NCI-H187 treated with DMSO at 0.1 percent for 48 hours (cell line): Measurements from ENCODE around the gene SLC2A4.
A peak's percentile ranks its signal among the peaks of the same experiment; 100 is the strongest.

Source experiments
- DNase-seq: peaks from one replicate; lab custom pipeline; 2025; lab: John Stamatoyannopoulos, UW

The SLC2A4 gene

DNA sequence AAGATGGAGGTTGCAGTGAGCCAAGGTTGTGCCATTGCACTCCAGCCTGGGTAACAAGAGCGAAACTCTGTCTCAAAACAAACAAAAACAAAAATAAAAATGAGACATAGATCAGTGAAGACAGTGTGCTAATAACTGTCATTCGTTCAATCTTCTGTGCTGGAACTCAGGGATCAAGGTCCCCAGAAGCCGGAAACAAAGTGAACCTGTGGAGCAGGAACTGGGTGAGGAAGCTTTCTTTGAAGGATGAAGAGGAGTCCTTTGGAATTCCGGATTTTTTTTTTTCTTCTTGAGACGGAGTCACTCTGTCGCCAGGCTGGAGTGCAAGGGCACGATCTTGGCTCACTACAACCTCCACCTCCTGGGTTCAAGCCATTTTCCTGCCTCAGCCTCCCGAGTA, 2.1 kb upstream of the SLC2A4 start:
- no peak for DNase-seq

DNA sequence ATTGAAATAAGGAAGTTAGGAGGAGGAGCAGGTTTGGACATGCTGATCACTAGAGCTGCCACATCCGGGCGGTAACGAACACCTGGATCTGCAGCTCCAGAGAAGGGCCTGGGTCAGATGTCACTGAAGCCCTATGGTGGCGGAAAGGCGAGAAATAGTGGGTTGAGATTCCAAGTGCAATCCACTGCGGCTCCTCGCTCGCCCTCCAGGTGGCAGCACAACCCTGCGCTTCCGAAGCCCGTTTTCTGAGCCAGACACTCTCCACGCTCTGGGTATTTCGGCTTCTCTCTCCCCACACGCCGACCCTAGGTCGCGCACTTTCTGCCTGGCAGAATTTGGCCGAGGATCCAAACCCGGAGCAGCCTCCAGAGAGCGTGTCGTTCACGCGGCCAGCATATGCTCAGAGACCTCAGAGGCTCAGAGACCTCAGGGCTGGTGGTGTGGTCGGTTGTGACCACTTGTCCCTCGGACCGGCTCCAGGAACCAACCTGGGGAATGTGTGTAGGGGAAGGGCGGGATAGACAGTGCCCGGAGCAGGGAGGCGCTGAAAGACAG, 922 bp upstream of the SLC2A4 start:
- no peak for DNase-seq

DNA sequence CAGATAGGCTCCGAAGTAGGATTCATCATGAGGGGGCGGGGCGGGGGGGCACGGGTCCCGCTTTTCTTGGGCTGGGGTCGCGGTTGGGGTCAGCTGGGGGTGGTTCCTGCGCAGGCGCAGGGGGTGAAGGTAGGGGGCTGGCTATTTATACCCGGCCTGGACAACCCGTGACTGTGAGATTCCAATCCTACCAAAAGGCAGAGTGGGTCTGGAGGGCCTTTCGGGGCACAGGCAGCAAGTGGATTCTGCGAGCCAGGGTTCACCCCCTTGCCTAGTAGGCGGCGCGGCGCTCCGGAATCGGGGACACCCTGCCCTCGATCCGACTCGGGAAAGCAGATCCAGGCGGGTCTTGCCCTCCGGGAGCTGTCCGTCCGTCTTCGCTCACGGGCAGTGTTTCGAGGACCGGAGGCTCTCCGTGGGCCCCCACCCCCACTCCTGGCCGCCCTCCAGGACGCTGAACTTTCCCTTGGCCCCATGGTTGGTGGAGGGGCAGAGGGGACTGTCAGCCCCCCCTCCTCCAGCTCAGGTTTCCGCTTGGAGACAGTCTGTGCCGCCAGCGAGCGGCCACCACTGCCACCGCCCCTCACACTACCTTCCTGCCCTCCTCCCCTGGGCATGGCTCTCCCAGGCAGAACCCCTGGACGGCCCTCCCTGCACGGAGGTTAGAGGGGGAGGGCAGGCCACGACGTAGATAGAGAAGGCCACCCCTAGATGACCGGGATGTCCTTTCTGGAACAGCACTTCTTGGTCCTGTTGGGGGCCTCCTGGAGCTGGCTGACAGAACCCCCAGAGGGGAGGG, 634 bp downstream of the SLC2A4 start:
- no peak for DNase-seq

DNA sequence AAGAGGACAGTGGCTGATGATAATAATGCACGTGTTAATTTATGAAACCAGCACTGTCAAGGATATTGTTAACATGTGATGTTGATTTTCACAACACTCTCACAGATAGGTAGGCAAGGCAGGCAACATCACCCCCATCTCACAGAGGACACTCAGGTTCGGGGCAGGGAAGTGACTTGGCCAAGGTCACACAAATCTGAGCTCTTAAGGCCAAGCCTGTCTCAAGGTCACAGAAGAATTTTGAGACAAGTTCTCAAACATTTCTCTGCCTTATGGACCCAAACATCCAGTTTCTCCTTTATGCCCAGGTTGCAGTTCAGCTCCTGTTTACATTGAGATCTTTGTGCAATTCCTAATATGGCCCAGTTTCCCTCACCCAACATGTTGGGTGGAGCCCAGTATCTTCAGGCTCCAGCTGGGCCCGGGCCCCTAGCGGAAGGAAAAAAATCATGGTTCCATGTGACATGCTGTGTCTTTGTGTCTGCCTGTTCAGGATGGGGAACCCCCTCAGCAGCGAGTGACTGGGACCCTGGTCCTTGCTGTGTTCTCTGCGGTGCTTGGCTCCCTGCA, 1.3 kb downstream of the SLC2A4 start:
- no peak for DNase-seq

DNA sequence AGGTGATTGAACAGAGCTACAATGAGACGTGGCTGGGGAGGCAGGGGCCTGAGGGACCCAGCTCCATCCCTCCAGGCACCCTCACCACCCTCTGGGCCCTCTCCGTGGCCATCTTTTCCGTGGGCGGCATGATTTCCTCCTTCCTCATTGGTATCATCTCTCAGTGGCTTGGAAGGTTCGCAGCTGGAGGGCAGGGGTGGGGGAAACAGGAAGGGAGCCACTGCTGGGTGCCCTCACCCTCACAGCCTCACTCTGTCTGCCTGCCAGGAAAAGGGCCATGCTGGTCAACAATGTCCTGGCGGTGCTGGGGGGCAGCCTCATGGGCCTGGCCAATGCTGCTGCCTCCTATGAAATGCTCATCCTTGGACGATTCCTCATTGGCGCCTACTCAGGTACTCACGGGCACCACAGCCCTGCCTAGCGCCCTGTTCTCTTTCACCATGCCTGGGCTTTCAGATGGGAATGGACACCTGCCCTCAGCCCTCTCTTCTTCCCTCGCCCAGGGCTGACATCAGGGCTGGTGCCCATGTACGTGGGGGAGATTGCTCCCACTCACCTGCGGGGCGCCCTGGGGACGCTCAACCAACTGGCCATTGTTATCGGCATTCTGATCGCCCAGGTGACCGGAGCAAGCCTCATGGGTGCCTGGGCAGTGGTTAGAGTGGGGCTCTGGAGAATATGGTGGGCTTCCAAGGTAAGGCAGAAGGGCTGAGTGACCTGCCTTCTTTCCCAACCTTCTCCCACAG, 2.1 kb downstream of the SLC2A4 start:
- DNase-seq, result no peak

DNA sequence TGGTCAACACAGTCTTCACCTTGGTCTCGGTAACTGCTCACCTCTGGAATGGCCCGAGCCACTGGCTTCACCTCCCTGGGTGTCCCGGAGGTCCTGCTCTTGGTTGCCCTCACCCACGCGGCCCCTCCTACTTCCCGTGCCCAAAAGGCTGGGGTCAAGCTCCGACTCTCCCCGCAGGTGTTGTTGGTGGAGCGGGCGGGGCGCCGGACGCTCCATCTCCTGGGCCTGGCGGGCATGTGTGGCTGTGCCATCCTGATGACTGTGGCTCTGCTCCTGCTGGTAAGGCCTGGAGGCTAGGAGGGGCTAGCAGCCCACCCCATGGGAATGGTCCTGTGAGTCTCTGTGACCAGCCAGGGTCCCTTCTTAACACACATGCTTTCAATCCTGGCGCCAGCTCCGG, 3.4 kb downstream of the SLC2A4 start:
- no peak for DNase-seq

DNA sequence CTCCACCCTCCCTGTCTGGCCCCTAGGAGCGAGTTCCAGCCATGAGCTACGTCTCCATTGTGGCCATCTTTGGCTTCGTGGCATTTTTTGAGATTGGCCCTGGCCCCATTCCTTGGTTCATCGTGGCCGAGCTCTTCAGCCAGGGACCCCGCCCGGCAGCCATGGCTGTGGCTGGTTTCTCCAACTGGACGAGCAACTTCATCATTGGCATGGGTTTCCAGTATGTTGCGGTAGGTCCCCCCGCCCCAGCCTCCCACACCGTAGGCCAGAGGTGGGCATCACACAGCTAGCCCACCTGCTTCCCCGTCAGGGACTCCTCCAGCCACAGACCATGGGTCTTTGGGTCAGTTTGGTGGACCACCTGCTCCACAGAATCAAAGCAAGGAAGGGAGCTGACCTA, 4.2 kb downstream of the SLC2A4 start:
- DNase-seq, result no peak

DNA sequence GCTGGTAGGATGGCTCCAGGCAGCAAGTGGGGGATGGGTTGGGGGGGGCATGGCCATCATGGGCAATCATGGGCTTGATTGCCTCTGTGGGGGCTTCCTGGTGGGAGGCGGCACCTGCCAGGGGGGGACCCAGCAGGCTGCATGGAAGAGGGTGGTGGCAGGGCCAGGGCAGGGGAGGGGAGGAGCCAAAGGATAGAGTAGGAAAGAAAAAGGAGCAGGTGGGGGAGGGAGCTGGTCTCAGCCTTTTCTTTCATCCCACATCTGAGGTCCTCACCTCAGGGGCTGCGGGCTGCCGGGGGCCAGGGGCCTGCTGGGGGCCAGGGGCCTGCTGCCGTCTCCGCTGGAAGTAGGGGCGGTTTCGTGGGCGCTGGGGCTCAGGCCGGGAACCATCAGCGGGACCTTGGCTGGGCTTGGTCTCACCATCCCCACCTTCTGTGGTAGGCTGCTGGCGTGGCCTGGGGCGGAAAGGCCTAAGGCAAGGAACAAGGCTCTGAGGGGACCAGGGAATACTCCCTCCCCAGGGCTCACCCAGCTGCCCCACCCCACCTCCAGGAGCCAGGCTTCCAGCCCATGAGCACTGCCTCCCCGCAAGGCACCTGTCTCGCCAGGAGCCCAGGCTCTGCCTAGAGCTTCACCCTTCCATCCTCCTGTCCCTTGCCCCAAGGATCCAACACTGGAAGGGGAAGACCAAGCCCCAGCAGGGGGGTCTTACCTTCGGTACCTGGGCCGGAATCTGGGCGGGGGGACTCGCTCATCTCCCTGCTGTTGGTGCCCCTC, 7.9 kb downstream of the SLC2A4 start:
- no peak for DNase-seq

DNA sequence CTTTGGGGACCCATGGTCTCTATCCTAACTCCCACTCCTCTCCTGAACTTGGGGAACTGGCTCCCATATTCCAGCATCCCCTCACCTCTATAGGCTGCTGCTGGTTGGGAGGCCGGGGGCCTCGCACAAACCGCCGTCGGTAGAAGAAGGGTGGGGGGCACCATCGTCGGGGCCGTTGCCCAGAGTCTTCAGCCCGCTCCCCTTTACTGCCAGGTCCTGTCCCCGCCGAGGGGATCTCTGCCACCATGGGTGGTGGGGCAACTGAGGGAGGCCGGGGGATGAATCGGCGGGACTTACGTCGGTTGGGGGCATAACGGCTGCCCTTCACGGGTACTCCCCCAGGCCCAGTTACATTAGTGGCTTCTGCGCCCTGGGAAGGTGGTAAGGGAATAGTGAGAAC, 8.6 kb downstream of the SLC2A4 start:
- no peak for DNase-seq

DNA sequence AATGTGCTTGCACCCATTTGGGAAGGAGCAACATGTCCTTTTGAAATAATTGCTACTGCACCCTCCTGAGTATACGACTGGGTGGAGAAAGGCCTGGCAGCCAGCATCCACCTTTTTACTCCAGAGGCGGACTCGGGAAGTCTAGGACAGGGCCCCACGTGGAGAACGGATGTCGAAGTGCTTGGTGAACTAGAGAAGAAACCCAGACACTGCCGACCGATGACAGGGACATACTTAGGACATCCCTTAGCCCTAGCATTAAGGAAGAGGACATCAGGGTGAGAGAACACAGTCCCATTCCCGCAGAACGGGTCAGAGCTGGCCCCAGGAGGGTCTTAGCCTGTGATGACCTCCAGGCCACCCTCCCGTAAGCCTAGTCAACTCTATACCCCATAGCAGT, 9.2 kb downstream of the SLC2A4 start:
- no peak for DNase-seq

DNA sequence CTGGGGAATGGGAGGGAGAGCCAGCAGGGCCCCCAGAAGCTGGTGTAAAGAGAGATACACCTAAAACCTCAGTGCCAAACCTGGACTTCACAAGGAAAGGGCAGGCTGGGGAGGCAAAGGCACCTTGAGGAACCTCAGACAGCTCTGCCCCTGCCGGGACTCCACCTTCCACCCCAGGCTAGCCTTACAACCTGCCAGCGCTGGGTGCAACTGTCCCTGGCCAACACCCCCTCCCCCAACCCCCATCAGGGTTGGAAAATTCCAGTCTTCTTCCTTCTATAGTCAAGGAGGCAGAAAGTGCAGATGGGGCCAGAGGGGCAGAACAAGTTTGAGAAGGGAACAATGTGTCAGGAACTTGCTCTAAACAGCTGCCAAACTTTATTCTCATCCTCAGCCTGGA, 10.7 kb downstream of the SLC2A4 start:
- no peak for DNase-seq

DNA sequence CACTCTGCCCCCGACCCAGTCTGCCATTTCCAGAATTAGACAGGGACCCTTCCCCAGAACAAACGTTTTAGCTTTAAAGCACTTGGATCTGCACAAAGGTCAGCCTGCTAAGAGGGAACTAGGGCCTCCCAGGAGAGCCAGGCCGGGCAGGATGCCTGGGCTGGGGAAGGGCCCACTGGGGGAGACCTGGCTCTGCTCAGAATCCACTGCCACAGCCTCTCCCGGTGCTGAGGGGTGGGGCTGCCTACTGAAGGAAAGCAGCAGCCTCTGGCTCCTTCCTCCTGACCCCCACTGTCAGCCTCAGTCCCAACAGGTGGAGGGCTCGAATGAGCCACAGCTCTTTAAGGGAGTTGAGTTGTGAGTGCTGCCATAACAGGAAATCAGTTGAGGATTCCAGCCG, 11.2 kb downstream of the SLC2A4 start:
- no peak for DNase-seq

DNA sequence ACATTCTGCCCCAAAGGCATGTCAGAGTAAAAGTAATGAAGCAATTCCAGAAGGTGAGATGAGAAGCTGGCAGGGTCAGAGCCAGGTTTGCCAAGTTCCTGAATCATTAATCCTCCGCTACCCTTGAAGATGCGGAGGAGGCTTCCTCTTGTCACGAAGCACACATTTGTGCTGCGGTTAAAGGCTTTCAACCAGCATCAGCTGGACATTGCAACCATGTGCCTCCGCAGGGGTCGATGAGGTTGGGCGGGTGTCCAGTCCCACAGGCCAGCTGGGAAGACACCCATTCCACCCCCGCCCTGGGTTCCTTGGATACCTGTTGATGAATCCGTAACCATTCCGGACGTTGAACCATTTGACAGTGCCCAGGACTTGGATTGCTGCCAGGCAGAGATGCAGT, 11.6 kb downstream of the SLC2A4 start:
- DNase-seq, result no peak

DNA sequence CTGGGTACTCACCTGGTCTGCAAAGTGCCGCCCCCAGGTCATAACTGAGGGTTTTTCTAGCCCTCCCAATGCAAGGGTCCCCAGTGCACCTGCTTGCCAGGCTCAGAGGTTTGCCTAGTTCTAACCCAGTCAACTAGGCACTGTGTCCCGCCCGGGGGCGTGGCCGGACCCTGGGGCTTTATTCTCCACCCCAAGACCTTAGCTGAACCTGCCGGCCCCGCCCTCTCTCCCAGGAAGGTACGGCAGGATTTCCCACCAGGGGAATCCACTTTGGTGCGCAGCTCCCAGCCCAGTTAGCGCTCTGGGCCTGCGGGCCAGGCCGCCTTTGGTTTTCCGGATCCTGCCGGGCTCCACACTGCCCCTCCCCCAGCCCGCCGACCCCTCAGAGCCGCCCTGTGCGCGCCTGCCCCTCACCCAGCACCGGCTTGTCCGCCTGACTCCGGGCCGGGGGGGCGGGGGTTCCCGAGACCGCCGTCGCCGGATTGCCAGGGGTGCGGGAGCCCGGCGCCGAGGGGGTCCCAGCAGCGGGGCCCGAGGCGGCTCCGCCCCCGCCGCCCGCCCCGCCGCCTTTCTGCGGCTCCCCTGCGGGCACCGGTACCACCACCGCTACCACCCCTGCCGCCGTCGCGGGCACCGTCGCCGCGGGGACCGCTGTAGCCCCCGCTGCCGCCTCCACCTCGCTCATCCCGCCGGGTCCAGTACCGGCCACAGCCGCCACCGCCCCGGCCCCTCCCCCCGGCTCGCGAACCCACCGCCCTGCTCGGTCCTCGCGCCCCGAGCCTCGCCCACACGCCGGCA, 12.5 kb downstream of the SLC2A4 start:
- no peak for DNase-seq

DNA sequence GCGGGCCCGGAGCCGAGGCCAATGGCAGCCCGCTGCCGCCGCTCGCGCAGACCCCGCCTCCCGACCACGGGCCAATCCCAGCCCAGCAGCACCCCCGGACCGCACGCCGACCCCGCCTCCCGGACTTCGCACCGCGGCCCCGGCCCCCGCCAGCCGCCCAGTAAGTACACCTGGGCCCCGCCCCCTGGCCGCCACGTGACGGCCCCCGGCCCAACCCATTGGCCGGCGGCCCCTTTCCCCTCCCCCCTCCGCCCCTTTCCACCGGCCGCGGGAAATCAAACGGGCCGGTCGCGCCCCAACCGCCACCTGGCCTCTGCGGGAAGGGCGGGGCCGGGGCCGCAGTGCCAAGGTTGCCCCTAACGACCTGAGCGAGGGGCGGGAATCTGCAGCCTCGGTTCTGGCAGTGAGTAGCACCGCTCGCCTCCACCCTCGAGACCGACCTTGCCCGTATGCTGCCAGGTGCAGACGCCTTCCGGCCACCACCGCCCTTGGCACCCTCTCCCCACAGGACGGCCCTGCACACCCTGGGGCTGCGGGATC, 13.2 kb downstream of the SLC2A4 start, which contains the start of gene YBX2:
Gene YBX2, minus strand, starts transcription at position 26 of the 540 bp plus-strand sequence. CDS start 139 bp downstream, outside the sequence.
- DNase-seq, result peak; percentile 30

DNA sequence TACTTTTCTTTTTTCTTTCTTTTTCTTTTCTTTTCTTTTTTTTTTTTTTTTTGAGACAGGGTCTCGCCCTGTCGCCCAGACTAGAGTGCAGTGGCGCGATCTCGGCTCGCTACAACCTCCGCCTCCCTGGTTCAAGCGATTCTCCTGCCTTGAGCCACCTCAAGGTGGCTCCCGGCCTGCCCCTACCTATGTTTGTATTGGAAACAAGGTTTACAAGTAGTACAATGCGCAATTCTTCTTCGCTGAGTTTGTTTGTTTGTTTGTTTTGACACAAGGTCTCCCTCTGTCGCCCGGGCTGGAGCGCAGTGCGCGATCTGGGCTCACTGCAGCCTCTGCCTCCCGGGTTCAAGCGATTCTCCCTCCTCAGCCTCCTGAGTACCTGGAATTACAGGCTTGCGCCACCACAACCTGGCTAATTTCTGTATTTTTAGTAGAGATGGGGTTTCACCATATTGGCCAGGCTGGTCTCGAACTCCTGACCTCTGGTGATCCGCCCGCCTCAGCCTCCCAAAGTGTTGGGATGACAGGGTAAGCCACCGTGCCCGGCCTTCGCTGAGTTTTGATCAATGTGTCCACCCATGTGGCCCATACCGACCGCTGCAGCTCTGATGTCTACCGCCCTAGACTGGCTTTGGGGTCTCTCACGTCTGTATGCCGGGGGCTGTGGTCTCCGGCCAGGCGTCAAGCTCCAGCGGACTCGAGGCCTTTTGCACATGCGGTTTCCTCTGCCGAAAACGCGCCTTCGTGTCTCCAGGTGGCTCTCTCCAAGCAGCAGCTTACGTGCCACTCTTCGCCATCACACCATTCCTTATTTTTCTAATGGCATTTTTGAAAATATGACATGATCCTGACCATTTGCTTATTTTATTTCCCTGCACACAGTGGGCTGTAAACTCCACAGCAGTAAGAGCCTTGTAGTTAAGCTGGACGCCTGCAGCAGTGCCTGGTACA, 14.0 kb downstream of the SLC2A4 start:
- DNase-seq, result no peak

DNA sequence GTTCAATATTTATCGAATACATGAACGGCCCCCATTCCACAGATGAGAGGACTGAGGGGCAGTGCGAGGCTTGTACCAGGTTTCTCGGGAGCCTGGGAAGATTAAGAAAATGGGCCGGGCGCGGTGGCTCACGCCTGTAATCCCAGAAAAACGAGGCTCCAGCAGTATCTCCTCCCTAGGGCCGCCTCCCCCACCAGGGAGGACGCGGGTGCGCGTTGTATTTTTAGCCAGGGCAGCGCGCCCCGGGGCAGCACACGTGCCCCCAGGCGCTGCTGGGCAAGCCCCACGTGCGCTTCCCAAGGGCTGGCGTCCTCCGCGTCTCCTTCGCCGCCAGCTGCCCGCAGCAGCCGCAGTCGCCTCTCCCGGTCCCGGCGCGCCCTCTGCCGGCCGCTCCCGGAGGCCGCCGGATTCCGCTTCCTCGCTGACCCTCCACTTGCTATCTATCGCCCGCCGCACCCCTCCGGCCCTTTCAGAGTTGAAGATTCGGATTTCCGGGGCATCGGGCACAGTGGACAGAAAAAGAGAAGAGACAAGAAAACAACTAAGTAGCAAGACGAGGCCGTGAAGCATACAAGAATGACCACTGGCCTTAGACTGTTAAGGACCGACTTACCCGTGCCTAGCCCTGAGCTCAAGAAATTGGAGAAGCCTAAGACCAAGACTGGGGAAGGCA, 14.8 kb downstream of the SLC2A4 start:
- DNase-seq, result no peak

DNA sequence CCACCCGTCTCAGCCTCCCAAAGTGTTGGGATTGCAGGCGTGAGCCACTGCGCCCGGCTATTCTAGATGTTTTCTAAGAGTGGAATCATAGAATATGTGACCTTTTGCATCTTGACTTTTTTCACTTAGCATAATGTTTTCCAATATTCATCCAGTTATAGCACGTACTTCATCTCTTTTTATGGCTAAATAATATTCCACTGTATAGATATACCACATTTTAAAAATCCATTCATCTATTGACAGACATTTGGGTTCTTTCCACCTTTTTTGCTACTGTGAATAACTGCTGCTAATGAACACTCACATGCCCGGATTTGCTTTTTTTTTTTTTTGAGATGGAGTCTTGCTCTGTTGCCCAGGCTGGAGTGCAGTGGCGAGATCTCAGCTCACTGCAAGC, 22.7 kb downstream of the SLC2A4 start:
- no peak for DNase-seq
